GM15510 (cell line): Measurements from ENCODE around the gene APOO.

ENCODE experiments used
- POLR2A ChIP-seq: IDR thresholded peaks from 3 replicates; pipeline ENCODE4 v1.6.1; 2011; ENCODE audit warnings: borderline replicate concordance; ENCODE audit not compliant: insufficient read length; ENCODE audit errors: extremely low read depth

Gene APOO

DNA sequence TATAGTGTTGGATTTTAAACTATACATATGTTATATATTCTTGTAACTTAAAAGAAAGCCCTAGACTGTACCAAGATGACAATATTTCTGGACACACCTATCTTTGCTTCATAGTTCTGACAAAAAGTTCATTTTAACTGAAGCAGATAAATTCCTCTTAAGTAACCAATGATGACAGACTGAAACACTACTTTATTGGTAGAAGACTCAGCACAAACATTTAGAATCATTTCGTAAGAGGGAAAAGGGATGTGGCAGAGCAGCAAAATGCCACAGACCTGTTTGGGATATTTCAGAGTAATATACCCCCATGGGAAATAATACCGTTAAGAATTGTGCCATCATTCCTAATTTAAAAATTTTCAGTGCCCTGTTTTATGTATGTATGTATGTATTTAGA is 56.2 kb downstream of the APOO start:
- no peak for TF ChIP-seq POLR2A

GRCh38 chrX:23849241-23849640 is 58.5 kb downstream of the APOO start:
- TF ChIP-seq POLR2A = no peak

- TF ChIP-seq POLR2A = no peak
Measured at GRCh38 chrX:23845351-23845817, 62.4 kb downstream of the APOO start.

DNA sequence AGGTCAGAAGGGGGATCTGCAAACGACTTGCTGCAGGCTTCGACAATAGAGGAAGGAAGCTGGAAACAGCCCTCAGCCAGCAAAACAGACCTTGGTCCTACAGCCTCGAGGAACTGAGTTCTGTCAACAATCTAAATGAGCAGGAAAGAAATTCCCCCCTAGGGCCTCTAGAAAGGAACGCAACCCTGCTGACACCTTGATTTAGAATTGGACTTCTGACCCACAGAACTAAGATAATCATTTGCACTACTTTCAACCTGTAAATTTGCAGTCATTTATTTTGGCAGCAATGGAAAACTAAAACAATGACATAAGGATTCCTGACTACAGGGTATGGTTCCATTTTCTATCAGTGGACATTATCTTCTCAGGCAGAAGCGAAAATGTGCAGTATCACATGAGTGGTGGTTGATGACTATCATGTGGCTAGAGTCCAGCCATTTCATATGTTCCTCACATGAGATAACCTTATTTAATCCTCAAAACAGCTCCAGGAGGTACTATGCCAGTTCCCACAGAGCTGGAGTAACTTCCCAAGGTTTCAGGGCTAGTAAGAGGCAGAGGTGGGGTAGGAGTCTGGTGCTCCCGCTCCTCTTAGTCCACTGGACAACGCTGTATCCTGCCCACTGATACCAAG is 63.1 kb downstream of the APOO start:
- no peak for TF ChIP-seq POLR2A

DNA sequence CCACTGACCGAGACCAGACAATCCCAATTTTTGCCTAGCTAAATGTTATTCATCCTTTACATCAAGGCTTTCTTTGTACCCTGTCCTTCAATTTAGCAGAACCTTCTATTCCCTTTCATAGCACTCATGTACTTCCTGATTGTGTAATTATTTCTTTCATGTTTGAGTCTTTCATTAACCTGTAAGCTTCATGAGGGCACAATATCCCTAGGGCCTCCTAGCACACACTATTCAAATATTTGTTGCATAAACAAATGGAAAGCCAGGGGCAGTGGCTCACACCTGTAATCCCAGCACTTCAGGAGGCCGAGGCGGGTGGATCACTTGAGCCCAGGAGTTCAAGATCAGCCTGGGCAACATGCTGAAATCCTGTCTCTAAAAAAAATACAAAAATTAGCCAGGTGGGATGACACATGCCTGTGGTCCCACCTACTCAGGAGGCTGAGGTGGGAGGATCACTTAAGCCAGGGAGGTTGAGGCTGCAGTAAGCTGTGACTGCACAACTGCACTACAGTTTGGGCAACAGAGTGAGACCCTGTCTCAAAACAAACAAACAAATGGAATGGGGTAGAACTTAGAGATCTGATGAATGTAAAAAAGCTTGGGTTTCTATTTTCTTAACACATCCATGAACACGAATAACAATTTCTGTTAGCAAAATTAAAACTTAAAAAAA is 65.8 kb downstream of the APOO start:
- no peak for TF ChIP-seq POLR2A

GRCh38 chrX:23840674-23841073 is 67.1 kb downstream of the APOO start:
- no peak for TF ChIP-seq POLR2A

DNA sequence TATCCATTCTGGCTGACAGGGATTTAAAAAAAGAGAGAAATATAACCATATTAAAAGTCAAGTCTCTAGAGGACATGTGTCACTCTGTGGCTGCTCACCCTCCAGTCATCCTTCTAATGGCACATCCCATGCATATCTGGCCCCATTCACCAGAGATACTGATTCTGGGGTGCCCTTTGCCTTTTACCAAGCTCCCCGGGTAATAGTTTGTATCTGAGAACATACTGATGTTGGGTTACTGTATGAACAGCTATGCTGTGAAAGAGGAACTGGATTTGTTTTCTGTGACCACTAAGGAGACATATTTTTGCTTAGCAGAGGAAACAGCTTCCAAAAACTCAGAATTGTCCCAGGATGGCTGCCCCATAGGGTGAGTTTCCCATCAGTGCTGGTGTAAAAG is 68.8 kb downstream of the APOO start:
- TF ChIP-seq POLR2A = no peak

DNA sequence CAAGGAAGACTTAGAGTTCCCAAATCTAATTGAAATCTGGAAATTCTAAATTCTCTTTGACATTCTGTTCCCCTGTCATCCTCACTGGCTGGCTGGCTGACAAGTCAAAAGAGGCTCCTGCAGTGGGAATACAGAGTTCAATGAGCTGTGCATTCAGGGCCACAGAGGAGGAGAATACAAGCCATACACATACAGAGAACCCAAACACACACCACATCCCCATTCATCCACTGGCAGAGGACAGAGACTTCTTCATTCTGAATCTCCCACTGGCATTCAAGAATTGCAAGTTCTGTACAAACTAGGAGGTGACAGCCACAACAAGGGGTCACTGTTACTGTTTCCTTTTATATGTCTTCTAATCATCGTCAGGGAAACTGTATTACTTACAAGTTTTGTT is 75.0 kb downstream of the APOO start:
- TF ChIP-seq POLR2A = no peak

- TF ChIP-seq POLR2A = no peak
Measured at GRCh38 chrX:23828881-23829280, 78.9 kb downstream of the APOO start.

- no peak for TF ChIP-seq POLR2A
Measured at GRCh38 chrX:23826653-23827052, 81.1 kb downstream of the APOO start.

DNA sequence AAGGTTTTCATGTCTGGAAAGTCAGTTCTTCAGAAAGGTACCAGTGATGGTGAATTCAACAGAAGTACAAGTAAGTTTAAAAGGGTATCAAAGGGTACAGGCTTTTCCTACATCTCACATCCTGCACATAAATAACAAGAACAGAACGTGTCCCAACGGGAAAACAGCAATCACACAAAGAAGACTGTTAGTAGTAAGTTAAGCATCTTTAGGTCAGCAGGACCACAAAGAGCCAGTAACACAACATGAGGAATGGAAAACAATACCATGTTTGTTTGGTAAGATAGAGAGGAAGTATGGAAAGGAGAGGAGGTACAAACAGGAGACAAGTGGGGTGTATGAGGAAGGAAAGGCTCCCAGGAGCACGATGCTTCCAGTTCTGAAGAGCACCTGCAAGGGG is 81.5 kb downstream of the APOO start:
- no peak for TF ChIP-seq POLR2A

DNA sequence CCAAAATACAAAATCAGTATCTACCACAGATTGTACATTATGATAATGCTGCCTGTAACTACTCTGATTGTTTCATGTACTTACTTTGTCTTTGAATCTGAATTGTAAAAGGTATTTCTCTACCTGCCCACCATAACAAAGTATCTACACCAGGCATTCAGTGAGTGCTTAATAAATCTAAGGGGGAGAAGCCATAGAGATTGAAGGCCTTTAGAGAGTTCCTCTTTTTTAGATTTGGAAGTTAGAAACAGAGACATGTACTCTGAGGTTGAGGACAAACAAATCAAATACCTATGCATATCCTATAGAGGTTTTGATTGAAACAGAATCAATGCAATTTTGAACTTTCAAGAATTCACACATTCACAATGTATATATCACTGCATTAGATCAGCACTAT is 82.1 kb downstream of the APOO start:
- TF ChIP-seq POLR2A = no peak

DNA sequence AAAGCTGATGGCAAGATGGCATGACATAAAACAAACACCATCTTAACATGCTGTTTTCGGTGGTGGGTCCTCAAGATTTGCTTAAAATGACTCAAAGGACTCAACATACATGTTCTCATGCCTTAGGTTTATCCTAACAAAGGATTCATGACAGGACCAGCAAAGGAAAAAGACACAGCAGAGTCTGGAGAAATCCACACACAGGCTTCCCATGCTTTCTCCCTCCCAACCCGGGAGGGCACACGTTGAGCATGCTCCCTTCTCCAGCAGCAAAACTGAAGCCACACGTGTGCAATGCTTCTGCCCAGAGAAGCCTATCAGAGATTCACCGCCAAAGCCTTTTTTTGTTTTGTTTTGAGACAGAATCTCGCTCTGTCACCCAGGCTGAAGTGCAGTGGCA is 84.9 kb downstream of the APOO start:
- no peak for TF ChIP-seq POLR2A

GRCh38 chrX:23822397-23822796 is 85.3 kb downstream of the APOO start:
- no peak for TF ChIP-seq POLR2A

DNA sequence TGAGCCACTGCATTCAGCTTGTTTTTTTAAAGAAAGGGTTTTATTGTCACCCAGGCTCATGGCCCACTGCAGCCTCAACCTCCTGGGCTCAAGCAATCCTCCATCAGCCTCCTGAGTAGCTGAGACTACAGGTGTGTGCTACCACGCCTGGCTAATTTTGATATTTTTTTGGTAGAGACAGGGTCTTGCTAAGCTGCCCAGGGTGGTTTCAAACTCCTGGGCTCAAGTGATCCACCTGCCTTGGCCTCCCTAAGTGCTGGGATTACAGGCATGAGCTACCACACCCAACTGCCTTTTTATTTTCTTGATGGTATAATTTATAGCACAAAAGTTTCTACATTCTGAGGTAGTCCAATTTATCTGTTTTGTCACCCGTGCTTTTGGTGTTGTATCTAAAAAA is 85.9 kb downstream of the APOO start:
- TF ChIP-seq POLR2A = no peak

DNA sequence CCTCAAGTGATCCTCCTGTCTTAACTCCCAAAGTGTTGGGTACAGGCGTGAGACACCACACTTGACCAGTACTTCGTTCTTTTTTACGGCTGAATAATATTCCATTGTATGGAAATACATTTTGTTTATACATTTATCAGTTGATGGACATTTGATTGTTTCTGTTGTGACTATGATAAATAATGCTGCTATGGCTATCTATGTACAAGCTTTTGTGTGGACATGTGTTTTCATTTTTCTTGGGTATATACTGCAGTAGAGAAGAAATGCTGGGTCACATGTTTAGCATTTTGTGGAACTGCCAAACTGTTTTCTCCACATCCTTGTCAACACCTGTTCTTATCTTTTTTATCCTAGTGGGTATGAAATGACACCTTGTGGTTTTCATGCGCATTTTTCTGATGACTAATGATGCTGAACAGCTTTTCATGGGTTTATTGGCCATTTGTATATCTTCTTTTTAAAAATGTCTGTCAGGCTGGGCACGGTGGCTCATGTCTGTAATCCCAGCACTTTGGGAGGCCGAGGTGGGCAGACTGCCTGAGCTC is 87.4 kb downstream of the APOO start:
- no peak for TF ChIP-seq POLR2A

- no peak for TF ChIP-seq POLR2A
Measured at GRCh38 chrX:23819385-23820234, 88.1 kb downstream of the APOO start.

GRCh38 chrX:23817979-23818336 is 89.8 kb downstream of the APOO start:
- no peak for TF ChIP-seq POLR2A
